GM19240 (cell line): Measurements from ENCODE around the gene ROCK2.
A peak's percentile ranks its signal among the peaks of the same experiment; 100 is the strongest.

Experiments used
- DNase-seq: peaks from one replicate; pipeline ENCODE4 v3.0.0; 2011; ENCODE audit warnings: low spot score; ENCODE audit not compliant: insufficient read length

ROCK2 gene

GRCh38 chr2:11367170-11367730, 22.8 kb upstream of the ROCK2 start:
- DNase-seq: no peak

- DNase-seq: no peak
Observed at GRCh38 chr2:11366326-11366741, 21.9 kb upstream of the ROCK2 start.

DNA sequence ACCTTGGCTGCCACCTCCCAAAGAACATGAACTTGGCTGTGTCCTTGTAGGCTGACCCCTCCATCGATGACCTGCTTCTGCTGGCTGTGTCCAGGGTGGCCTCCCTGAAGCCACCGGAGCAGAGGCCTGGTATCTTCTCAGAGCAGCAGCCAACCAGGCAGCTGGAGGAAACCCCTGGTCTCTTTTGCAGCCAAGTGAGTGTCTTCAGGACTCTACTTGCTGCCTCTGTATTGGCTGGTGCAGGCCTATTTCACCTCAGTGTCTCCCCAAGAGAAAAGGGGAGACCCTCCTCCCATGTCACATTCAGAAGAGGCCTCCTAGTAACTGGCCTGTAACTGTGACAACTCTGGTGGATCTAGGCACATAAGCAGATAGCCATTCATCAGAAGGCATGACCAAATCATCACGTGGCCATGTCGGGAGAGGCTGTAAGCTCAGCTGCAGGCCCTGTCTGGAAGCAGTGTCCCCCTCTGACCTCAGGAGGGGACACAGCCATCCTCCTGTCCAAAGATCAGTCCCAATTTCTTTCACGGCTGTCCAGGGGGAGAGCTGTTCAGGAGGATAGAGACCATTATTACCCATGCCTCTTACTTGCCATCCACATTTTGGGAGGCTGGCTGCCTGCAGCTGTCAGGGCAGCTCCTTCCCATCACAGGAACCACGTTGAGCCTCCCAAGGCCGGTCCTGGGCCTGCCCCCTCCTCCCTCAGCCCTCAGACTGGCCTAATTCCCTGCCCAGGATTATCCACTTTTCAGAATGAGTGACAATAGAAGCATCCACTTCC, 20.9 kb upstream of the ROCK2 start:
- no peak for DNase-seq

DNA sequence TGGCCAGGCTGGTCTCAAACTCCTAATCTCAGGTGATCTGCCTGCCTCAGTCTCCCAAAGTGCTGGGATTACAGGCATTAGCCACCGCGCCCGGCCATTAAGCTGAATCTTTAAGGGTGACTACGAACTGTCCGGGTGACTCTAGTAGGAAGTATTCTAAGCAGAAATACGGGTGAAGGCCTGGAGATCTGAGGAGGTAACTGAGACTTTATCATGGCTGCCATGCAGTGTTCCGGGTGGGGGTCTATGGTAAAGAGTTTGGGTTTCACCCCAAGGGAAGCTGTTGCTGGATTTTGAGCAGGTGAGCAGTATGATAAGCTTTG, 20.1 kb upstream of the ROCK2 start:
- DNase-seq: no peak

DNA sequence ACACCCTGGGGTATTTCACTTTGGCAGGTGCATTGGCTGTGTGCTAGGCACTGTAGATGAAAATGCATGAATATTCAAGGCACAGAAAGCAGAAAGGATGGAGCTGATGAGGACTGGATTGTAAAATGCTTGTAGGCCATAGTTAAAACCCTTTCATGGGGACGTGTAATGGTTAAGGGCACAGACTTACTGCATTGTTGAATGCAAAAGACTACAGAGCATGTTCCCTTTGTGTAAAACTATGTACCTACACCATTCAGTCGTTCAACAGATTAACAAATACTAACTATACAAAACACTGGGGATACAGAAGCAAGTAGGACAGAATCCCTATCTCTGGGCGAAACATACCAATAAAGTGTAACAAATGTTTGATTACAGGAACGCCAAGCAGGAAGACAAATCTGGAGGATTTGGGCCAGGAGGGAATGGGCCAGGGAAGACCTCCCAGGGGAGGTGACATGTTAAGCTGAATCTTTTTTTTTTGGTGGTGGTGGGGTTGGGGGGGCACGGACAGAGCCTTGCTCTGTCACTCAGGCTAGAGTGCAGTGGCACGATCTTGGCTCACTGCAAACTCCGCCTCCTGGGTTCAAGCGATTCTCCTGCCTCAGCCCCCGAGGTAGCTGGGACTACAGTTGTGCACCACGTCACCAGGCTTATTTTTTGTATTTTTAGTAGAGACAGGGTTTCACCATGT, 19.6 kb upstream of the ROCK2 start:
- DNase-seq: no peak

GRCh38 chr2:11359865-11360264, 15.4 kb upstream of the ROCK2 start:
- DNase-seq: no peak

GRCh38 chr2:11357428-11357972, 13.1 kb upstream of the ROCK2 start:
- DNase-seq: no peak

DNA sequence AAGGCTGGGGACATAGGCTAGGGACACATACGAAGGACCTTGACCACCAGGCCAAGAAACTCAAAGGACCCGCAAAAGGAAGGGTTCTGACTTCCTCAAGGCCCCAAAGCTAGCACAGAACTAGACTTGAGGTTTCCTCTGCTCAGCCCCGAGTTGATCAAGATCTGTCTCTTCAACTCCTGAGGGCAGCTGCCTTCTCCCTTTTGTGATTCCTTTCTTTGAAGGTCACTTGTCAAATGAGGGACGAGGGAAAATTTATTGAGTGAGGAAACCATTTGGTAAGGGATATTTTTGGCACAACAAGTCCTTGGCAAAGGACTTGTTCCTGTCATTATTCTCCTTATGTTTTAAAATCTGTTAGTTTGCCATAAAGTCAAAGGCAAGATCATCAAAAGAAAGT, 12.3 kb upstream of the ROCK2 start:
- no peak for DNase-seq

- no peak for DNase-seq
Observed at GRCh38 chr2:11355194-11356053, 11.0 kb upstream of the ROCK2 start.

DNA sequence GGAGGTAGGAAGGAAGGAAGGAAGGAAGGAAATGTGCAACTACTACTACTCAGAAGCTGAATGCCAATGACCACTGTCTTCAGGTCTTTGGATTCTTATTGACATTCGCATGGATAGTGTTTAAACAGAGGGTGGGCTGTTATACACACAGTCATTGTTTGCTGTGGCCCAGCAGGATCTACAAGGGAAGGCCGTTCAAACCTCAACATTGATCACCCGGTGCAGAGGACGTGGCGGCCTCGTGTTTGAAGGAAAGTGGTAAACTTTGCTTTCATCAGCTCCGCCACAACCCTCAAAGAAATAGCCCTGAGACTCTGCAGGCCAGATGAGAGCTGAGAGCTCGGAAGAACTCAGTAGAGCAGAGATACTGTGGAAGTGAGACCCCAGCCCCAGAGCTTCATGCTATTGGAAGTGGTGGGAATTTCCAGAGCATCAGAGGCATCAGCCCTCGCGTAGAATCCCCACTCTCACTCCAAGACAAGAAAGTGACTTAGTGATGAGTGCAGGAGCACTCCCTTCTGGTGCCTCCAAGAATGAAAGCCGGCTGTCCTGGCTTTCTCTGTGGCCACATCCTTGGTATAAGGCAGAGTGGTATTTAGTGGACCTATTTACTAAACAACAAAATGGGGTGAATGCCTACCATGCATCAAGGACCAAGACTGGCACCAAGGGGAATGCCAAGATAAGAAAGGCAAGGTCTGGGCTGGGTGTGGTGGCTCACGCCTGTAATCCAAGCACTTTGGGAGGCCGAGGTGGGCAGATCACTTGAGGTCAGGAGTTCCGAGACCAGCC, 10.1 kb upstream of the ROCK2 start:
- DNase-seq: no peak

DNA sequence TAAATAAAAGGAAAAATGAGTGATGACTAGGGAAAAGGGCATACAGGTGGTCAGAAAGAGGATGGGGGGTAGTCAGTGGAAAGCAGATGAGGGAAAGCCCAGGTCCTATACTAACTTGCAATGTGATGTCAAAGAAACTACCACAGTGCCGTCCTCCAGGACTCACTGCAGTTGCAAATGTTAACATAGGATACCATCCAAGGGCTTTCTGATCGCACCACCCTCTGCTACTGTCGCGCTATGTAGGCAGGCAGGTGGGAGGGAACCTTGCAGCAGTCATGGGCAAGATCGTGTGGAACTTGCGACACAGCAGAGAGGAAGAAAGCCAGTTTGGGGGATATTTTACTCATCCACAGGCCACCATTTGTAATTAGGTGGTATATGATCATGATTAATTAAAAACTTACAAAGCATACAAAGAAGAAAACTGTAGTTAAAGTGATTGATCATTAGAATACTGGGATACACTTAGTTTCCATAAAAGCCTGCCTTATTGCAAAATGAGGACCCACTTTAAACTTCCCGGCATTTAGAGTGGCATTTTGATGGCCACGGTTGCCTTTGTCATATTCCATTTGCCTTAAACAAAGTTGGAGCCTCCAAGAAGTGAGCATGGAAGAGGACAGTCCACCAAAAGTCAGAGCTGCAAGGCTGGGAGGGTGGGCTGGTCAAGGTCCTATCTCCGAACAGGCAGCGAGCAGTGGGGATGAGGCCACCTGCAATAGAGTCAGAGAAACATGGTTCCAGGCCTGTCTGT, 8.5 kb upstream of the ROCK2 start:
- DNase-seq: no peak

- no peak for DNase-seq
Observed at GRCh38 chr2:11348209-11348749, 3.8 kb upstream of the ROCK2 start.

GRCh38 chr2:11347403-11347959, 3.0 kb upstream of the ROCK2 start:
- no peak for DNase-seq

DNA sequence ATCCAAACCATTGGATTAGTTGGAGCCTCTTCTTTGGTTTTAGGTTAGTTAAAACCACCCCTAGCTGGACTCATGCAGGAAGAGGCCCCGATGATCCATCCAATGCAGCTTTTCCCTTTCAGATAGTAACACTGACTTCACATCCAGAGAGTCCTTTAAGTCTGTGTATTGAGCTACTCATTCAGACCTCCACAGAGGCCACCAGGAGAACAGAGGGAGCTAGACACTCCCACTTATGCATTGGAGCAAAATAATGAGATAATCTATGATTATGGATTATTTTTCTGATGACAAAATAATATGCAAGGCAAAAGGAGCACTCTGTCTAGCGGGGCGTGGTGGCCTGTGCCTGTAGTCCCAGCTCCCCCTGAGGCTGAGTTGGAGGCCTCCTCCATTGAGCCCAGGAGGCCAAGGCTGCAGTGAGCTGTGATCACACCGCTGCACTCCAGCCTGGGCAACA, 1.6 kb upstream of the ROCK2 start:
- DNase-seq: no peak

GRCh38 chr2:11344956-11345677, 681 bp upstream of the ROCK2 start:
- DNase-seq: peak; percentile 11

DNA sequence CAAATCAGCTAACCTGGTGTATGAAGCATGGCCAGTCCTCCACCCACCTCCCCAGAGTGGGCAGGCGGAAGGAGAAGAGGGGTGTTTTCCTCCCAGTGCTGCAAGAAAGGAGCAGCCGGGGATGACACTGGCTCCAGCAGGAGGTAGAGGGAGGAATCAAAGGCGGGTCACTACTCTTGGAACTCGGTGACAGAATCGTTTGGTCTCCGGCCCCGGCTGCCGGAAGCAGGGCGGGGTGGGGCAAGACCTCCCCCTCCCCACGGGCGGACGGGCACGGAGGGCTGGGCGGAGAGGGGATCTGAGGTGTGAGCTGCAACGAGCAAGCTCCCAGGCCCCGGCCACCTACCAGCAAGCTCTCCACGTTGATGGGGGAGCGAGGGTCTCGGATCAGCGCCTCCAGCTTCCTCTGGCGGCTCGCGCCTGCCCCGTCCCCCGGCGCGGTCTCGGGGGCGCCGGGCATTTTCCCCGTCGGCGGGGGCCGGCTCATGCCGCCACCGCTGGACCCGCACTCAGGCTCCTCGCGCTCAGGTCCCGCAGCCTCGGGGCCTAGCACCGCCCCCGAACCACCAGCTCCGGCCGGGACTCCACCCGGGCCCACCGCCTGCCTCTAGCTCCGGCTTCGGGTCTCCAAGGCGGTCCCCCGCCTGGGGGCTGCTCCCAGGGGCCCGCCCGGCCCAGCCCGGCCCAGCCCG, 640 bp downstream of the ROCK2 start:
- peak; percentile 30 for DNase-seq

DNA sequence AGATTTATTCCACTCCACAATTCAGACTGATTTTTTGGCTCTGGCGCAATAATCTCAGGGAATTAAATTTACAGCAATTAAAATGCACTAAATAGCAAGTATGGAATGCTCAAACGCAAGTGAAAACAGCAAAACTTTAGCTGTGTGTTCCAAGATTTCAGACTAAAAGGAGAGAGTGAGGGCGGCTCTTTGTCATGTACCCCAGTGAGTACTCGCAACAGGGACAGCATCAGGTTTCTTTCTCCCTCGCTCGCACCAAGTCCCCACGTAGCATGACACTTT, 1.1 kb downstream of the ROCK2 start:
- no peak for DNase-seq
